CD4-positive, alpha-beta T cell treated with Interleukin-4 for 1 hour (primary cell): ENCODE measurements around the gene C14orf93.

Experiments used
- DNase-seq, 2 donors: peaks; one replicate each; pipeline ENCODE4 v3.0.0-alpha.2; 2020 to 2022

The C14orf93 gene

GRCh38 chr14:22993517-22993916, 16.4 kb downstream of the C14orf93 start:
- no peak for DNase-seq

DNA sequence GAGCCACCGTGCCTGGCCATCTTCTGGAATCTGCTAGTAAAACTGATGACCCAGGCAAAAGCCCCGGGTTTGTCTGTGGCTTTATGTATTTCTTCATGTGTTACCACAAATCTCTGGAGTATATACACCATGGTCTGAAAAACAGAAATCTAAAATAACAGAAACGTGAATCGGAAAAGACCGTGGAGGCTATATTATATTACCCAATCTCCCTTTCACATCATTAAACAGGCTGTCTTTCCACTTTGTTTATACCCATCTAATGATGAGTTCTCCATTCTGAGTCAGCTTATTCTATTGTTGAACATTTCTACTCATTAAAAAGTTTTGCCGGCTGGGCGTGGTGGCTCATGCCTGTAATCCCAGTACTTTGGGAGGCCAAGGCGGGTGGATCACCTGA, 18.1 kb downstream of the C14orf93 start:
- DNase-seq: no peak

DNA sequence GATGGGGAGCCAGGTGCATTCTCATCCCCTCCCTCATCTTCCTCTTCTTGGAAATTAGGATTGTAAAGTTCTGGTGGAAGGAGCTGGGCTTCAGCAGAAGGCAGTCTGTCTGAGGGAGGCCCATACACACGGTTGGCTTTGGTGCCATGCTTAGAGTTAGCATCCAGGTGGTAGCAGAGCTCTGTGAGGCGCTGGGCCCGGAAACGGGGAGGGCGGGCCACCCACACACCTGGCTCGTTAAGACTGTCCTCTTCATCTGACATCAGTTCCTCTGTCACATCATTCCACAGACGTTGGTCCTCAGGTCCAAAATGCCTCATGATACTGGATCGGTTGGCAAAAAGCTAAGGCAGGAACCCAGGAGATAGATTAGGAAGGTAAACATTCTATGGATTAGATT, 22.7 kb downstream of the C14orf93 start:
- no peak for DNase-seq

DNA sequence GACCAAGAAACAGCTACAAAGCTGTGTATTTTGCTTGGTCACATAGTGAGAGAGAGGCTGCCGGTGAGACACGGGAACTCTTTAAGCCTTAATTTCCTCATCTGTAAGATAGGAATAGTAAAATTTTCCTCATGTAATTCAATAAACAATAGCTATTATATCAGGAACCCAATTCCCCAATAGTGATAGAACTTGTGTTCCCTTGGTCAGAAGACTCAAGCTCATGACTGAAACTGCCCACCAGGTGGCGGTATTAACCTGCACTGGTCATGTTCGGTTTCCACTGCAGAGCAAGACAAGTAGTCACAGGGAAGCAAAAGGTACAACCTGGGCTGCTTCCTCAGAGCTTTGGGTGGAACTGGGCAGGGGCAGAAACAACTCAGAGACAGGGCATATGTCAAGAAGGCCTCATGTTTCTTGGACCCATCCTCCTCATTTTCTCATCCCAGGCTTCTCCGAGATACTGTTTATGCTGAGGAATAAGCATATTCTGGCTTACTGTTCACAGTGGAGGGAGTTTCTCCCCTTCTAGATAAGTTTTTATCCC, 23.4 kb downstream of the C14orf93 start:
- DNase-seq: peak; percentile 88

DNA sequence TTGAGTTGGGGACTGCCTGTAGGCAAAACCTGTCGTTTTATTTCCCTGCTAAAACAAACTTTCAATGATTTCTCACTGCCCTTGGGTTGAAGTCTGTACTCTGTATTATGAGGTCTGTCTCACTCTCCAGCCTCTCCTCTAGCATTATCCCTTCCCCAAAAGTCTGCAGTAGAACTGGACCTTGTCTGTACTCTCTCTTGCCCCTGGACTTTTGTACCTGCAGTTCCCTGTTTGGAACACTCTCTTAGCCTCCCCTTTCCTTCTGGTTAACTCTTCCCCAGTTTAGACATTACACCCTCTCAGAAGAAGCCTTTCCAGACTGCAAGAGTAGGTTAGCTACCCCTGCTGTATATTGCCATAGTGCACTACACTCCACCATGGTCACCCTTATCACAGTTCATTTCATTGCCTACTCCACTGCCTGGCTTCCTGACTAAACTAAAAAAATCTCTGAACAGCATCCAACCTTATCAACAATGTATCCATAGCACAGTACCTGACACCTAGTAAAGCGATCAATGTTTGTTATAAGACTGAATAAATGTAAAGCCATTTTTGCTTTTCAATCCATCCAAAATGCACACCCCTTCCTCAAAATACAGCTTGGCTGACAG, 23.9 kb downstream of the C14orf93 start:
- DNase-seq: no peak

DNA sequence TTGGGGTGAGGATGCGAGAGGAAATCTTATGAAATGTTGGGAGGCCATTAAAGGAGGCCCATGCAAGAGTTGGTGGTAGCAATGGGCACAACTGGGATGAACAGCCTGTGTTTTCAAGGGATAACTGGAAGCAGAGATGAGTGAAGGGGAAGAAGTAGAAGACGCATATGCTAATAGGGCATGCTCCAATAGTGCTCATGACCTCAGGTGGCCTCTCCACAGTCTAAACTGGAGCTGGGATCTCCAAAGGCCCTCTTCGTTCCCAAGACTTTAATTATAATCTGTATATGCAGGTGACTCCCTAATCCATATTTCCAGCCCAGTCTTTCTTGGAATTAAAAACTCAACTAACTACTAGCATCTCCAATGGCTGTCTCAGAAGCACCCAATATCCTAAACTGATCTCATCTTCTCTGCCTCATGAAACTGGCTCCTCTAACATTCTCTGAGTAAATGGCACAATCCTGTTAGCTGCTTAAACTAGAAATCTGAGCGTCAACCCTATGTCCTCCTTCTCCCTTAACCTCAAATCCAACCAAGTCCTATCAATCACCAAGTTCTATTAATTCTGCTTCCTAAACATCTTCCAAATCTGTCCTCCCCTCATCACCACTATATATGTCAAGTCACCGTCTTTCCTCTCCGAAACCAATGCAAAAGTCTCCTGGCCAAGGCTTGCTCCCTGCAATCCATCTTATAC, 24.8 kb downstream of the C14orf93 start:
- DNase-seq: no peak

DNA sequence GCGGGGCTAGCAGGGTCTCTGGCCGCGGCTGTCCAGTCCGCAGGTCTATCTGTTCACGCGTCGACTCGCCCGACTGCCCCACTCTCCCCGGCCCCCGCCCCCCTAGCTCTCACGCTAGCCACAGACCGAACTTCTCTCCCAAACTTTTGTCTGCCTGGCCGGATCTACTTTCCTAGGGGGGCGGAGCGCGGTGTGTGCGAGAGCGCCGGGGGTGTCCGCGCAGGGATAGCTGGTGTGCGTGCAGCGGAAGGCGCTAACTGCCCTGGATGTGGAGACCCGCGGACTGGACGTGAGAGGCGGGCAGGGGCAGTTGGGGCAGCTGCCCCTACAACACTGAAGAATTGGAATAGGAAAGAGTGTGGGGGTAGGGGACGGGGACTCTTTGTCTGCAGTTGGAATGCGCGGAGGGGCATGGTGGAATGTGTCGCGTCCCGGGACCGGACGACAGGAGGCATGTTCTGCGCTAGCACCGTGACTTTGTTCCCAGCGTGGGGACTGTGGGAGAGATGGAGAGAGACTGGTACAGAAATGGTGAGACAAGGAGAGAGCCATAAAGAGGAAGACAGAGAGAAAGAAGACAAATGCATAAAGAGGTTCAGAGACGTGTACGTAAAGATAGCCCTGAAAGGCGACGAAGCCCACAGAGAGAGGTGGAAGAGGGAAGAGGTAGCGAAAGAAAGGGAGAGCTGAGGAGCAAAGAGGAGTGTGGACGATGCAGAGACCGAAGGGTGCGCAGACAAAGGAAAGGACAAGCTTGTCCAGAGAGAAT, 27.3 kb downstream of the C14orf93 start, which contains the start of gene AJUBA:
TSS of gene AJUBA (minus strand) at position 75 of the 769 bp plus-strand sequence. CDS start 285 bp downstream, outside the sequence.
- DNase-seq: peak; percentile 70 to 78

GRCh38 chr14:22981876-22982476, 28.0 kb downstream of the C14orf93 start:
- DNase-seq: peak in 1 of 2 donors; percentile 10

DNA sequence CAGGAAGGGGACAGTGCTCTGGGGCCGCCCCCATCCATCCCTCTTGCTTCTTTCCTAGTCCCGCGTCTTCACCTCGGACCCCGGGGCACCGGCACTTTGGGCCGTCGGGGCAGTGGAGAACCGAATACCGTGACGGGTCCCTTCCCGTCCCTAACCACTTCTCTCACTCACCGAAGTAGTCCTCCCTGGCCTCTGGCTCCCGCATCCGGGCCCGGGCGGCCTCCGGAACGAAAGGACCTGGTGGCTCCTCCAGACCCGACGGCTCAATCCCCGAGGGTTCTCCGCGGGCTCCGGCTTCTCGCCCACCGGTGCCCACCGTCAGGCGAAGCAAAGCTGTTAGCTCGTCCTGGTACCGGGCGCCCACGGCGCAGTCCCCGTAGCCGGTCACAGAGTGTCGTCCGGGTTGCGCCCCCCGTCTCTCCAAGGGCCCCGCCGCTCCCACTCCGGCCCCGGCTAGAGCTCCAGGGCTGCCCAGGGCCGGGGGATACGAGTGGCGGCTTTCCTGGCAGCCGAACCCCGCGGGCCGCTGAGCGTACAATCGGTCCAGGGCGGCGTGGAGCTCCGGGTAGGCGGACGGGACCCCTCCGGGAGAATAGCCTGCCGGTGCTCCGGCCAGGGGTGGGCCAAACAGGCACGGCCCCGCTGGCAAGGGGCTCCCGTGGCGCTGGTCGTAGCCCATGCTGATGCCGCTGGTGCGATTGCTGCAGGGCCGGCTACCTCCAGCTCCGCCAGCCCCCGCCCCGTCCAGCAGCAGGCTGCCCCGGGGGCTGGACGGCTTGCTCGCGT, 28.7 kb downstream of the C14orf93 start:
- peak in 1 of 2 donors; percentile 11 for DNase-seq

- peak in 1 of 2 donors; percentile 17 for DNase-seq
Measured at GRCh38 chr14:22980672-22981089, 29.3 kb downstream of the C14orf93 start.

DNA sequence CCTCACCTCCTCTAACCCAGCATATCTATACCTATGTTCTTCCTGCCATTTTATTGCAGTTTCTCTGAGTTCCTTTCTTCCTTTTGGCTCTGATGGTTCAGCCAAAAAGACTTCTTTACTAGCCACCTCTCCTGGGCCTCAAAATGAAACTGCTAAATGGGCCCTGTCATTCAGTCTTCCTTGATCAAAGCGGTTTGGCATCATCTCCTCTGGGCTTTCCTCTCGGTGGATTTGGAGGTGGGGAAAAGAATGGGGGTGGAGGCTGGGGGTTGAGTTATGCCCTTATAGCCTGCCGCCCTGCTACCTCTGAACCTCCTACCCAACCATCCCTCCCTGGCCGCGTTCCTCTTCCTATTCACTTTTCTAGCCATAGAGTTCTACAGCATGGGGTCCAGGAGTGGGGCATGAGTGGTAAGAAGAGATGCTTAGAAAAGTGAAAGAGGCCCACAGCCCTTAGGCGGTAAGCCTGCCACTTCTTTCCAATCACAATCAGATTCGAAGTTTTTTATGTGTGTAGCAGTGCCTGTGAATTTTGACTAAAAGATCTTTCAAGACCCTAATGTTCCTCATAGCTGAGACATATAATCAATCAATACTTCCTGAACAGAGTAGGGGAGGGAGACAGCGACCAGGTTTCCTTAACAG, 30.1 kb downstream of the C14orf93 start:
- DNase-seq: no peak

DNA sequence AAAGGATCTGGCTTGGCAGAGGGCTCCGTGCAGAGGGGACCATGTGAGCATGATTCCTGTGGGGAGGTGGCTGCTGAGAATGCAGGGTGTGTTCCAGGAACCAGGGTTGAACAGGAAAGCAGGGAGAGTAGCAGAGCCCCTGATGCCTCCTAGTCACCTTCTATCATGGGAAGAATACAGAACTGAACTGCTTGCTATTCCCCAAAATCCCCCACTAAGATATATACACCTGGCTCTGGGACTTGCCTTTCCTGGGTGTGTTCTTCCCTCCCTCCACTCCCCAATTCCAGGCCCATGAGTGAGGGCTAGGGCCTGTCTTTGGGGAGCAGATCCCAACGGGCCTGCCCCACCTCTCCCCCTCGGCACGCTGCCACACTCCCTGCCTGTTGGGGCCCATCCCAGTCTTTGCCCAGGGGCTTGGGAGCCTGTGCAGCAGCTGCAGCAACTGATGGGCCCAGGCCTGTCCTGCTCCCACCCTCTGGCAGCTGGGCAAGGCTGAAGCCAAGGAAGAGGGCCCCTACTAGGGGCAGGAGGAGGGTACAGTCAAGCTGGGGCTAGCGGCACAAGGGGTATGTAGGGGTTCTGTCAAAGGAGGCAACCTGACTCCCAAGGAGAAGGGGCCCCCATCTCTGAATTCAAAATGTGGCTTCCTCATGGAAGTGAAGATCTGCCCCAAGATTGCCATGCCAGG, 30.8 kb downstream of the C14orf93 start:
- DNase-seq: no peak

GRCh38 chr14:22978487-22978837, 31.5 kb downstream of the C14orf93 start:
- DNase-seq: no peak

- DNase-seq: no peak
Measured at GRCh38 chr14:22977684-22978486, 32.1 kb downstream of the C14orf93 start.

DNA sequence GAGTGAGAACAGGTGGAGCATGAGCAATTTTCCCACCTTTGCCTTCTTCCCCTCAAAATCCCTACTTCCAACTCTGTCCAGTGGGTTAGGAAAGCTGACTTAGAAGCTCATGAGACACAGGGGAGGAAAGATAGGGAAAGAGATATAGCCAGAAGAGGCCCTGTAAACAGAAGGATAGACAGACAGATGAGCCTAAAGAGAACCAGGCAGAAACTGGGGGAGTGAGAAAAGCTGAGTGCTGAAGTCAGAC, 32.6 kb downstream of the C14orf93 start:
- no peak for DNase-seq

DNA sequence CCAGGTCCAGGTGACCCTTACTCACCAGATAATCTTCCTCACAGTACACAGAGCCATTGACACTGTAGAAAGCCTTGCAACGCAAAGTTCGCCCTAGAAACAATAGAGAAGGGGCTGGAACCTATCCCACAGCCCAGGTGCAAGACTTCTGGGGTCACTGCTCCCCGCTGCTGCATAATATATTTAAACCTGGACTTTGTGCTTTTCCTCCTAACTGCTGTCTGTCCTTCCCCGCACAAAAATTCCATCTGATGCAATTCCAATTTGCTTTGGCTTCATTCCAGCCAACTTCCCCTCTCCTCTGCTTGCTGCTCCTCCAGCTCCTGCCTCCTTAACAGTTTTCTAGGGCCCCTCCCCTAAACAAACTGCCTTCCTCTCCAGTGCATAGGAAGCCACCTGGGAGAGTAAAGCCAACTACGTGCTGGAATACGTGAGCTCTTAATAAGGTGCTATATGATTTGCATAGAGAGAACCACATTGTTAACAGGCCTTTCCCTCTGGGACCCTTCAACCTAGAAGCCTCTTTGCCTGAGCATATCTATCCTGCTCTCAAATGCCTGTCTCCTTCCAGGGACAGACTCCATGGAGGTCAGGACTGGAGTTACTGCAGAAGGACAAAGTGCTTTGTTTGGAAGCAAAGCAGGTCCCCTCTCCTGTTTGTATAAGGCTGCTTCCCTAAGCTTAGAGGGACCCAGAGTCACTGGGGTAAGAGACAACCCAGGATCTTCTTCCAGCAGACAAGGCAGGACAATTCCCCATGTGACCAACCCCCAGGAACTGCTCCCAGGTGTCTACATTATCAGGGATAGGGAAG, 33.1 kb downstream of the C14orf93 start:
- DNase-seq: no peak

- no peak for DNase-seq
Measured at GRCh38 chr14:22974530-22975313, 35.2 kb downstream of the C14orf93 start.

DNA sequence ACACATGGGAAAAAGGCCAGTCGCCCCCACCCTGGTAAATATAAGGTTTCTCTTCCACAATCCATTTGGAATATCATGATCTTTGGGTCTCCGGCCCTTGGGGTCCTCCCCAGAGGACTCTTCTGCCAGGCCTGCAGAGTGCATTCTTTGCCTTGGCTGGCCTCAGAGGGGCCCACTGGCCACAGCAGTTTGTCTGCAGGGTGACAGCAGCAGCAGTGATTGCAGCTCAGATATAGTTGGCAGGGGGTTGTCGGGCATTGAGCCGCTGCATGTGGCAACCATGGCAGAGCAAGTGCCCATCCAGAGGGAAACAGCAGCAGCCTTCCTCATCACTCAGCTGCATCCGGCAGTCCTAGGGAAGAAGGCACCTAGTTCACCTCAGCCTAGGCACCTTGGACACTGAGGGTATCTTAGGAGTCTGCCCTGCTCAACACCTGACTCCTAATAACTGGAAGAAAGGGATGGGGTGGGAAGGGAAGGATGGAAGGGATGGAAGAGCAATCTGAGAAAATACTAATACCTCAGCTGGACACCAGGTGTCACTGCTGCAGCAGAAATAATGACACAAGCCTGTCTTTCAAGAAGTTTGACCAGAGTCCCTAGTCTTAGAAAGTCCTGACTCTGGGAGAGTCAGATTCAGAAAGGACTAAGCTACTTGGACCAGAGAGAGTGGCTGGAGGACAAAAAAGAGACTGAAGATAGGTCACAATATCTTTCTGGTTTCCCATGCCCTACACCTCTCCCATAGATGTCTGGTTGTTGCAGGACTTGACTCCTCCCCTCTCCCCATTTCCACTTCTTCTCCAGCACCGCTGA, 36.5 kb downstream of the C14orf93 start:
- DNase-seq: peak; percentile 34 to 54
